DMS 273 (cell line): Measurements from ENCODE around the gene NPR2.
A peak's percentile ranks its signal among the peaks of the same experiment; 100 is the strongest.

Experiments used
- DNase-seq: peaks from one replicate; lab custom pipeline; 2025; ENCODE audit not compliant: unreplicated experiment; lab: John Stamatoyannopoulos, UW

The NPR2 gene

DNA sequence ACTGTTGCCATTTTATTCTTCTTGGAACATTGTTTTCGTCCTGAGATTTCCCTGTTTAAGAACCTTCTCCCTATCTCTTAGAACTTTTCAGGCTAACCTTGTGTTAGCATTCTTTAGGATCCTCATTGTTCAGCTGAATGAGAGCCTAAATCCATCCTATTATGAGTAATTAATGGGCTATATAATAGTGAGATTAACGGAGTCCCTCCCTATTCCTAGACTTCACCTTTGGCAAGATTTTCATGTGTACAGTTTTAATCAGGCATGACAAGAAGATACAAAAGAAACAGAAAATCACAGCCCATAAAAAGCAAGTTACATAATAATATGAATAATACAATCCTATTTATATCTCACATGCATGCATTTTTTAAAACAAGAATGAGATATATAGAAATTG is 28.2 kb upstream of the NPR2 start:
- no peak for DNase-seq

DNA sequence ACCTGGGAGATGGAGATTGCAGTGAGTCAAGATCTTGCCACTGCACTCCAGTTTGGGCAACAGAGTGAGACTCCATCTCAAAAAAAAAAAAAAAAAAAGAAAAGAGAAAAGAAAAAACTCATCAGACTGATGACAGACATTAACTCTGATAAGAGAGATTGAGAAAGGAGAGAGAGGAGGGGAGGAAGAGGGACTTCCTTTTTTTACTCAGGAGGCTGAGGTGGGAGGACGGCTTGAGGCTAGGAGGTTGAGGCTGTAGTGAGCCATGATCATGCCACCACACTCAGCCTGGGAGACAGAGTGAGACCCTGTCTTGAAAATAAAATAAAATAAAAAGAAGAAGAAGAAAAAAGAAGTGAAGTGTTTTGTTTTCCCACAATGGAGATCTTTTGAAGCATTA is 27.6 kb upstream of the NPR2 start:
- DNase-seq = no peak

DNA sequence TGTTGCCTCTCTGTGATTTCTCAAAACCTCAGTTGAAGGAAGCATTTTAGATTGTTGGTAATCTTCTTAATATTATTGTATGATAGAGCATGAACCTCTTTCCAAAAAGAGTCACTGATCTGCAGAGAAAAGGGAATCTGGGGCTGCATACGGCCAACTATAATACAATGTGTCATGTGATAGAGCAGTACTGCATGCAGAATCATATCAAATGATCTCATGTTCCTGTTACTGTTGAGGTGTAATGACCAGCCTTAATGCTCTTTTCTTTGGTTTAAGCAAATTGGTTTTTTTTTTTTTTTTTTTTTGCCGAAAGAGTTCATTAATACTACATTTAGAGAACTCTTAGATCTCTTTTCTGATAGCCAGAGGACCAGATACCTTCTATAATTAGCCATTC is 24.4 kb upstream of the NPR2 start:
- no peak for DNase-seq

DNA sequence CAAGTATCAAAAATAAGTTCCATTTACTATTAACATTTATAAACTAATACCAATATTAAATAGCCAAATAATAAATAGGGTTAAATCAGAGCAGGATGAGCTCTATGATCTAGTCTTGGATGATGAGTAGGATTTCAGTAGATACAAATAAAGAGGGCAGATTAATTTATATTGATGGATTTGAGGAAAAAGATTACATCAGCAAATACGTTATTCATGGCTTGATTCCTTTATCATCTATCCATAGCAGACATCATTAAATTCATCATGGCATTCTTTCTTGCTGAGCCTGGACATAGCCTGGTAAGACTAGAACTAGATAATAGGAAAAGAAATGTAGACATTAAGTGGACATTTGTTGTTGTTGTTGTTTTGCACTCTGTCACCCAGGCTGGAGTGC is 23.9 kb upstream of the NPR2 start:
- no peak for DNase-seq

DNA sequence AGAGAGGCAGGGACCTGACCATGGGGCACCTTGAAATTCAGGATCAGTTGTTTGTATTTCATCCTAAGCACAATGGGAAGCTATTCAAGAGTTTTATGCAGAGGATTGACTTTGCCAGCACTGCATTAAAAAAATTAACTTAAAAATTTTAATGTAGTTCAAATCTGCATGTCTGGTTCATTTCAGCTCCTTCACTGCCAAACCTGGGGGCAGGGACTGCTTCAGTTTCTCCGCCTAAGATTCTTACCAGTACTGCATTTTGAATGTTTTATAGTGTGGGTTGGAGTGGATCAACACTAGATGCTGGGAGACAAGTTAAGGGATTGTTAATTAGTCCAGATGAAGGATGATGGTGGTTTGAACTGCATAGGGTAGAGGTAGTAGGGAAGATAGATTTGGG is 21.6 kb upstream of the NPR2 start:
- no peak for DNase-seq

DNA sequence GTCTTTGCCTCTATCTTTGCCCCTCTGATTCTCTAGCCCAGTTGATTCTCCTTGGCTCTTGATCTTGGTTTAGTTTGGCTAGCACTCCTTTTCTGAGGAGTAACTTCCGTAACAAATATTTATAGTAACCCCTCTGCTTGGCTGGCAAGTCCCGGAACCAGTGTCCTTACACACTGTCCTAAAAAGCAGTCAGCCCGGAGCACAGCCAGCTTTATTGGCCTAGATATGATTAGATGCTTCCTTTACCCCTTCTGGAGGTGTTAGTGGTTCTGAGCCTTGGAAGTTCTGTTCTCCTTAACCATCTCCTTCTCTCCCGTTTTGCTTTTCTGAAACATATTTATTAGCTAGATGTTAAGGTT is 20.3 kb upstream of the NPR2 start:
- no peak for DNase-seq

DNA sequence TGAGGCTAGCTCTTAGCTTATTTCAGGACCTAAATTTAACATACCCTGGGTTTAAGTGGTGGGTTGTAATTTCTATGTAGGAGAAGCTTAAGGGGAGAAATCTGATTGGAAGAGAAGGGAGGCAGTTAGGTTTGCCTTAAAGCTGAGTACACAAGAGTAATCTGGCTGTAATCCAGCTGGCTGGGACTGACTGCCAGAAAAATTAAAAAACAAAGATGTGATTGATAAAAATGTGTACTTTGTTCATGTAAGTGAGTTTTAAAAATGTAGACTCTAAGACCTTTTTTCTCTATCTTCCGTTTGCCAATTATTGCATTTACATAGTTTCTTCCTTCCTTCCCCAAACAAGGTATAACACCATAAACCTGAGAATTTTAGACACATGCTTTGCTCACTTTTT is 19.9 kb upstream of the NPR2 start:
- DNase-seq = peak; percentile 50

DNA sequence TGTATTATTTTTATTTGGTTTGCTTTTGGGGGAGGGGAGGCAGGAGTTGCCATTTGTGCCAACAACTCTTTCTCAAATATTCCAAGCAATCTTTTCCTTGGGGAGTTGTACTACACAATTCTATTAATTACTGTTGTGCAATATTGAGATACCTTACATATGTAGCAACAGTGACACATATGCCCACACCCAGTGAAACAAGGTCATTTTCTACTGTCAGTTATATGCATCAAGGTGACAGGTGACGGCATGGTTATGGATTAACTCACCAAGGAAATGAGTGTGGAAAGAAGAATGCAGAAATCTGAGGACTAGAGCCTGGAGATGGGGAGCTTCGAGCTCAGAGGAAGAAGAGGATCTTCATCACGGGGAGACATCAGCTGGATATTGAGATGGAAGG is 19.4 kb upstream of the NPR2 start:
- DNase-seq = no peak

DNA sequence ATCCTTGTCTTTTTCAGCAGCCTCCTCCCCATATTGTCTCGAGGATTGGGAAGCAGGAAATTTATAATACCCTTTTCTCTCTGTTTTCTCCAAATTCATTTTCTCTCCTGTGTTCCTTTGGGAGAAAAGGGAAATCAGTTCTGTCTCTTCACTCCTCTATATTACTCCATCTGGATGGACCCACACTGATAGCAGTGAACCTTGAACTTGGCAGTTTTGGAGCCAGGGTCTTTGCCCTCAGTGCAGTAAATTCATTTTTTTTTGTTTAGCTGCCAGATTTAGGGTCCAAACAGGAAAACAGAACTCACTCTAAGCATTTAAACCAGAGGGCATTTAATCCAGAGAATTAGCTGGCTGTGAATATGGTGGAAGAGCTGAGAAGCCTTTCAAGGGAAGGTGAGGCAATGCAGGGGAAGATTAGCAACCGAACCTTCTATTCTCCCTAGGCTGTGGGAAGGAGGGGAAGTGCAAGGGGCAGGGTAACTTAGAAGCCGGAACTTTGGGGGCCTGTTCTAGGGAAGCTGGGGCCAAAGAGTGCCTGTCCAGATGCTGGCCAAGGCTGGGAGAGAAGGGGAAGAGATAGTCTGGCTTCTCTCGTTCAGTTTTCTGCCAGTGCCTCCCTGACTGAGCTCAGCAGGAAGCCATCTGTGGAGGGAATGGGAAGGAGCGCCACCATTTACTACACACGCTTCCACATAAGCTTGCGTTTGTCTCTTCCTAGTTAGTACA is 16.3 kb upstream of the NPR2 start:
- peak; percentile 69 for DNase-seq

DNA sequence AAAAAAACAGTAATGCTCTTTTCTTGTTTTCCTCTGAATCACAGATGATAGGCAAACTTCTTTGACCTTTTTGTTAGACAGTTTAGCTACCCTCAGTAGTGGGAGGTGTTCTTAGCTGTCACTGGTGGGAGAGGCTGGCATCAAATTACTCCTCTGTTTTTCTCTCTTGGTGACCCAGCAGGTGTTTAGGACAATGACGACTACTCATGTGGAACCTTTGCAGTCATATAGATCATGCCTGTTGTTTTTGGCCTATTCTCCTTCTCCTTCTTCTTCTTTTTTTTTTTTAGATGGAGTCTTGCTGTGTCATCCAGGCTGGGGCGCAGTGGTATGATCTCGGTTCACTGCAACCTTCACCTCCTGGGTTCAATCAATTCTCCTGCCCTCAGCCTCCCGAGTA is 15.4 kb upstream of the NPR2 start:
- DNase-seq = peak; percentile 32

DNA sequence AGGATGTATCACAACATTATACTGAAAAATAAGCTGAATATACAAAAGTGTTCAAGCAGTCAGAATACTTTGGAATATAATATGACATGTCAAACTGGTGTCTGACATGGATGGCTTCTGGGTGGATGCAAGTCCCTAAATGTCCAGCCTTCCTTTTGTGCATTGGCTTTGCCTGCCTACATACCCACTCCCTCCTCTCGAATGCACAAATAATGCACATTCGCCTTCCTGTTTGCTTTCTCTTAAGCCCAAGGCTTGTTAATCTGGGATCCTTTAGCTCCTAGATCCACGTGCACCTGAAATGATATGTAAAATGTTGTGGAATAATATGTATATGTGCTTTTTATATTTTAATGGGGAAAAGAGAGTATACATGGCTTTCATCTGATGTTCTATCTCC is 12.9 kb upstream of the NPR2 start:
- DNase-seq = no peak

DNA sequence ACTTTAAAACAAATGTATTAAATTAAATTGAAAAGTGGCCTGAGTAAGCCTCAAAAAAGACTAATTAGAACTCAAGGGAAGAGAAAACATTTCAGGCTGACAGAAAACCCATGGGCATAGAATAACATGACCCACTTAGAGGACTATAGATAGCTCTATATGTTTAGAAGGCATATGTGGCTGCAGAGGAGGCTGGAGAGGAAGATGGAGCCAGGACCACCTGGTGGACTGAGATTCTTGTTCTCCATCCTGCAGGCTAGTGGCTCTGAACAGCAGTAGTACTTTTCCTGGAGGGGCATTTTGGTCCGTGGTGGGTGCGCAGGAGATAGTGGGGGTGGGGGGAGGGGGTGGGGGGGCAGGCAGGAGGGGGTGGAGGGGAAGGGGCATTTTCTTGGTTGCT is 10.3 kb upstream of the NPR2 start:
- DNase-seq = no peak

DNA sequence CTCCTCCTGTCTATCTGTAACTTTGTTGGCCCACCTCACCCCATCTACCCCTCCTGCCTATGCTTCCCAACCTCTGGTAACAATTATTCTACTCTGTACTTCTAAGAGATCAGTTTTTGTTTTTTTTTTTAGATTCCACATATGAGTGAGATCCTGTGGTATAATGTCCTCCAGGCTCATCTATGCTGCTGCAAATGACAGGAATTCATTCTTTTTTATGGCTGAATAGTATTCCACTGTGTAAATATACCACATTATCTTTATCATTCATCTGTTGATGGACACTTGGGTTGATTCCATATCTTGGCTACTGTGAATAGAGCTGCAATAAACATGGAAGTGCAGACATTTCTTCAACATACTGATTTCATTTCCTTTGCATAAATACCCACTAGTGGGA is 8.0 kb upstream of the NPR2 start:
- no peak for DNase-seq

DNA sequence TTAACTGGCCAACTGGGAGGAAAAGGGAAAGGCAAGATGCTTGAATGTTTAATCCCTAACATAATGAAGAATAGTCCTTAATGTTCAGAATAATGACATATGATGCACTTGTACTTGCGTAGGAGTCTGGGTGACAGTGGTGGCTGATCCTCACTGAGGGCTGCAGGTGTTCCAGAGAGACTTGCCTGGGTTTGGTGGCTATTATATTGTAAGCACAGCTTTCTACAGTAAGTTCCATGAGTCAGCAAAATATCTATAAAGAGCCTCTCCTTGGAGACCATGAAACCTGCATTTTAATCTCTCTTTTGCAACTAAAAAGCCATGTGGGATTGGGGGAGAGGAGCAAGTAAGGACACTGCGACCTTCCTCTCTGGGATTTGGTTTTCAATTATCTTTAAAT is 1.9 kb upstream of the NPR2 start:
- no peak for DNase-seq

DNA sequence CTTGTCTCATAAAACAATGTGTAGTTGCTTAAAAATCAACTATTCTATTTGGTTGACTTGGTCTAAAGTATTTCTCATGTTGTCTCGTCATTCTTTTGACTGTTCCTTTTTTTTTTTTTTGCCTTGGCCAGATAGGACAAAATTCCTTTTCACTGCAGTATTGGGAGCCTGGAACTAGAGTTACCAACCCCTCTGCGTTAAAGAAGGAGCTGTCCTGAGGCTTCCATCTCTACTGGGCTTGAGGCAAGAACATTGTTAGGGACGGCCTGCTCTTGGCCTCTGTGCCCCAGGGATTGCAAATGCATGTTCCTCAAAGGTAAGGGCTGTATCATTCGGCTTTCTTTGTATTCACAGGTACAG is 1.4 kb upstream of the NPR2 start:
- DNase-seq = no peak

DNA sequence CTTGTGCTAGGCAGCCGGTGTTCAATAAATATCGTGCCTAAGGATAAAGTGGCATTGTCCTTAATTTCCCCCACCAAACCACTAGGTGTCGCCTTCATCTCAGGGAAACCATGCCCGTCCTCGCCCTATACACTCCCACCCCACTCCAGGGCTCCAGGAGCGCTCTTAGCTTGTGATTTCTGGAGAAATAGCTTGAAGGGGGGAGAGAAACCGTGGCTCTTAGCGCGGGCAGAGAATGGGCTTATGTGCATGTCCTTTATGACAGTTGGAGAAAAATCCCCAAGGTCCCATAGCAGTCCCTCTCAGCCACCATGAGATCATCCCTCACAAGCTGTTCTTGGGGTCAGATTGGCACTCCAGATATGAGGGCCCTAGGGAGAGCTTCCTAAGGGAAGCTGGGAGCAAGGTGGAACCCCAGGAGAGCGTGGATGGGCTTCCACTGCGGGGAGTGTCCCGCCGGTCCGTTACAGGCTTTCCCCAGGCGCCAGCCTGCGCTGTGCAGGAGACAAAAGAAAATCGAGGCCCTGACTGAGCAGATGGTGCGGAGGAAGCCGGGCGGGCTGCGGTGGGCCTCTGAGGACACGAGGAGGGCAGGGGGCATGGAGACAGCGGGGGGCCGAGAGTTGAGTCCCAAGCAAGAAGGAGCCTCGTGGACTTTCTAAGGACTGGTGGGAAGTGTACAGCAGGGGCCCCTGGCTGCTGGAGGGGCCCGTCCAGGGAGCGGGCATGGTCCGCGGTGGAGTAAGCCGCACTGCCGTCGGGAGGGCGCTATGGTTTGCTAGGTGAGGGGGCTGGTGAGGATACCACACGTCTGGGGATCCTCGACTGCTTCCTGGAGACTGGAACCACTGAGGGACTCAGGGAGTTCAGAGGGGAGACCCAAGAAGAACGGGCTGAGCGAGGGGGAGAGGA is 750 bp upstream of the NPR2 start:
- DNase-seq = peak; percentile 87

DNA sequence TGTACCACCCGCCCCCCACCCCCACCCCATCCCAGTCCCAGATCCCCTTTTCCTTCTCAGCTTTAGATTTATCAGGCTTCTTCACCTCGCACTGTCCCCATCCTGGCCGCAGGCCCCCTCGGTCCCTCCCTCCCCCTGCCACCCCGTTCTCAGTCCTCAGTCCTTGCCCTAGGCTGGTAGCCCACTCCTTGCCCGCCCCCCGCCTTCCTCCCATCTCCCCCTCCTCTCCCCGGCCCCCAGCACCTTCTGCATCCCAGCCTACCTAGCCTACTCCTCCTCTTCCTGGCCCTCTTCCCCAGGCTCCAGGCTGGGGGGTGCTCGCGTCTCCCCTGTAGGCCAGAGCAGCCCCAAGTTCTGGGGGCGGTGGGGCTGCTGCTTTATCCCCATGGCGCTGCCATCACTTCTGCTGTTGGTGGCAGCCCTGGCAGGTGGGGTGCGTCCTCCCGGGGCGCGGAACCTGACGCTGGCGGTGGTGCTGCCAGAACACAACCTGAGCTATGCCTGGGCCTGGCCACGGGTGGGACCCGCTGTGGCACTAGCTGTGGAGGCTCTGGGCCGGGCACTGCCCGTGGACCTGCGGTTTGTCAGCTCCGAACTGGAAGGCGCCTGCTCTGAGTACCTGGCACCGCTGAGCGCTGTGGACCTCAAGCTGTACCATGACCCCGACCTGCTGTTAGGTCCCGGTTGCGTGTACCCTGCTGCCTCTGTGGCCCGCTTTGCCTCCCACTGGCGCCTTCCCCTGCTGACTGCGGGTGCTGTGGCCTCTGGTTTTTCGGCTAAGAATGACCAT is 828 bp downstream of the NPR2 start:
- no peak for DNase-seq

DNA sequence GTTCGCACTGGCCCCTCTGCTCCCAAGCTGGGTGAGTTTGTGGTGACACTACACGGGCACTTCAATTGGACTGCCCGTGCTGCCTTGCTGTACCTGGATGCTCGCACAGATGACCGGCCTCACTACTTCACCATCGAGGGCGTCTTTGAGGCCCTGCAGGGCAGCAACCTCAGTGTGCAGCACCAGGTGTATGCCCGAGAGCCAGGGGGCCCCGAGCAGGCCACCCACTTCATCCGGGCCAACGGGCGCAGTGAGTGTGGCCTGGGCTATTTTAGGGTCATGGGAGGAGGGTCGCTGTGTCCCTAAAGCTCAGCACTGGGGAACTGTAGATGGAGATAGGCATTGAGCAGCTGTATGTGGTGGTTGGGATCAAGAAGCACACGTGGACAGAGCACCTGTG is 1.4 kb downstream of the NPR2 start:
- DNase-seq = no peak

DNA sequence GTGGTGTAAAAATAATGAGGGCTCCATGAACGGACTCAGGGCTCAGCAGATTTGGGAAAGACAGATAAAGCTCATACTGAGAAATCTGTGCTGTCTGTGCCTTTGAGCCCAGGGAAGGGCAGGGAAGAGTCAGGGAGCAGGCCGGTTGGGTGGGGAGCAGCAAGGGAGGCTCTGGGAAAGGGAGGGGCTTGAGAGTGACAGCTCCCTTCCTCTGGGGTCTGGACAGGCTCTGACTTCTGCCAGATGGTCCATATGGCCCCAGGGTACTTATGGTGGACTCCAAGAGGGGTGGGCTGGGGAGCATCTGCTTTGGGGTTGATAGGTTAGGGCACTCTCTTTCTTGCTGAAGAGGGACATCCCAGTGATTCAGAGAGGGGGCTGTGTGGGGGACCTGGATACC is 2.1 kb downstream of the NPR2 start:
- no peak for DNase-seq

DNA sequence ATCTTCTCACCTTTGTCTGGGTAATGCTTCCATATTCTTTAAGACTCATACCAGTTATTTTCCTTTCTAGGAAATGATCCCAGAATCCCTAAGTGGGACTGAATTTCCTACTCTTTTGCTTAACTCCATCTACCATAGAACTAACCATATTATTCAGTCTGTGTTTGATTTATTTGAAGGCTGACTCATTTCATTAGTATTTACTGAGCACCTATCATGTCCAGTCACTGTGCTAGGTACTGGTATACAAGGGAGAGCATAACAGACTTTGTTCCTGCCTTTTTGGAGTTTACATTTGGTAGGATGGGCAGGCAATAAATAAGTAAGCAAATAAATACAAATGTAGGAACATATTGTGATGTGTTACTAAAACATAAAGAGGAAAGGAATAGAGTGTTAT is 4.3 kb downstream of the NPR2 start:
- DNase-seq = no peak

DNA sequence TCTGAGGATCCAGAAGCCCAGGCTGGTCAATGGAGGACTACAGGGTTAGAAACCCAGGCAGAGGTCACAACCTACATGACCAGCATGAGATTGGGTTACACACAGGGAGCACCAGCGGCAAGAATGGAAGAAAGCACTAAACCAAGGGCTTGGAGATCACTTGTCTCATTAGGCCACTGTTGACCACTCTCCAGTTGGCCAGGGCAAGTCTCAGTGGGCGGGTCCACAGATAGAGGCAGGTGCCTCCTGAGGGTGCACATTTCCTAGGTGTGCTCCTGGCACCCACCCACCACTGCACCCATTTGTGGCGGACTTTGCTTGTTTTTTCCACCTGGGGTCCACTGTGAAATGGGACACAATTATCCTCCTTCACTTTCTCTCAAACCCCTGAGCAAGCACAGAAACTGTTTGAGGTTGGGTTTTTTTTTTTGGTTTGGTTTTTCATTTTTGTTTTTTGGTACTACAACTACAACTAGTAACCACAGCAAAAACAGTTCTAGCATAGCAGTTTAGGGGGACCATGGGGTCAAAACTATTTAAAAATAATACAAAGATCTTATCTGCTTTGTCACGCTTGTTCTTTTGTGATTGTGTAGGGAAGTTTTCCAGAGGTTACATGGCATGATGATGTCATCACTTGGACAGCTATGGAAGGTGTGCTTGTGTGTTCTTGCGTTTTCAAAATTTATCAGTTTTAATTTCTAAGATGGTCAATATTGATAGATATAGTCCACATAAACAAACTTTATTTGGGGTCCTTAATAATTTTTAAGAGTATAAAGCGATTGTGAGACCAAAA is 6.1 kb downstream of the NPR2 start:
- no peak for DNase-seq
